AG10803 (cell line): ENCODE measurements around the gene FOXN4.
A peak's percentile ranks its signal among the peaks of the same experiment; 100 is the strongest.

Source experiments
- DNase-seq: peaks from one replicate; pipeline ENCODE4 v3.0.0; 2010; ENCODE audit warnings: low read depth
- H3K4me3 ChIP-seq: 2 replicates; pipeline ENCODE4 v1.5.1; 2011; ENCODE audit warnings: mild to moderate bottlenecking, low read length, control low read depth
- CTCF ChIP-seq: conservative IDR thresholded peaks from 2 replicates; pipeline ENCODE4 v1.5.1; 2011; ENCODE audit warnings: mild to moderate bottlenecking, low read length, control low read depth, inconsistent platforms

The FOXN4 gene

DNA sequence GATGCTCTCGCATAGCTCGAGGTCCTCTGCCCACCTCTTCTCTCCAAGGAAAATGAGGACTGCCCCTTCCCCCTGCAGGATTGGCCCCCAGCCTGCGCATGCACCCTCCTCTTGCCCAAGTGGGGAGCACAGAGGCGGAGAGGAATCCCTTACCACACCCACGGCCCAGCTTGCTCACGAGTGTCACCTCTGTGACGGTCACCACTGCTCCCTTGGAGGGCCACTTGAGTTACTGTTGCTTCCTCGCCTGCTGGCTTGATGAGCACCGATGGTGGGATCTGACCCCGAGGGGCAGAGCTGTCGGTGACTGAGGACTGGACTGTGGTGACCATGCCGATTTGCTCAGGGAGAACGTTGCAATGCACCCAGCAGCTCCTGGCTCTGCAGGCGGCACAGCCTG, 41.7 kb downstream of the FOXN4 start:
- no peak for DNase-seq
- no peak for TF ChIP-seq CTCF
- H3K4me3 ChIP-seq = no peak overlapping the region

- no peak for TF ChIP-seq CTCF
- DNase-seq = peak; percentile 51
- no peak overlapping the region for H3K4me3 ChIP-seq
Observed at GRCh38 chr12:109266106-109266879, 42.8 kb downstream of the FOXN4 start.

DNA sequence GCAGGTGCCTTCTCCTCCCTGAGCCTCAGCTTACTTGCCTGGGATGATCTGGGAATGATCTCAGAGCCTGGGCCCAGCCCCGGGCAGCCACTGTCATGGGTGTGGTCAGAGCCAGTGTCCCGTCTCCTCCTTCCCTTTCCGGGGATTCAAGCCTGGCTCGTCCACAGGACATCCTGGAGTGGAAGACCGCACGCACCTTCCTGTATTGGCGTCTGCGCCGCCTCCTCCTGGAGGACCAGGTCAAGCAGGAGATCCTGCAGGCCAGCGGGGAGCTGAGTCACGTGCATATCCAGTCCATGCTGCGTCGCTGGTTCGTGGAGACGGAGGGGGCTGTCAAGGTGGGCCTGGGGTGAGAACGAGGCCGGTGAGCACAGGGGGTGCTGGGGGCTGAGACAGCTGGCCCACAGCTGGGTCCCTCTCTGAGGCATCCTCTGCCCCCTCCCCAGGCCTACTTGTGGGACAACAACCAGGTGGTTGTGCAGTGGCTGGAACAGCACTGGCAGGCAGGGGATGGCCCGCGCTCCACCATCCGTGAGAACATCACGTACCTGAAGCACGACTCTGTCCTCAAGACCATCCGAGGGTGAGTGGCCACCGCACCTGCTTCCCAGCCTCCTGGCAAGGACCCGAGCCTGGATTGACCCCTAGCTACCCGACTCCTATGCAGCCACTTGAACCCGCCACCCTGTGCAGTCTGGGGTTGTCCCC, 44.0 kb downstream of the FOXN4 start:
- TF ChIP-seq CTCF = no peak
- DNase-seq = no peak
- H3K4me3 ChIP-seq = no peak overlapping the region

DNA sequence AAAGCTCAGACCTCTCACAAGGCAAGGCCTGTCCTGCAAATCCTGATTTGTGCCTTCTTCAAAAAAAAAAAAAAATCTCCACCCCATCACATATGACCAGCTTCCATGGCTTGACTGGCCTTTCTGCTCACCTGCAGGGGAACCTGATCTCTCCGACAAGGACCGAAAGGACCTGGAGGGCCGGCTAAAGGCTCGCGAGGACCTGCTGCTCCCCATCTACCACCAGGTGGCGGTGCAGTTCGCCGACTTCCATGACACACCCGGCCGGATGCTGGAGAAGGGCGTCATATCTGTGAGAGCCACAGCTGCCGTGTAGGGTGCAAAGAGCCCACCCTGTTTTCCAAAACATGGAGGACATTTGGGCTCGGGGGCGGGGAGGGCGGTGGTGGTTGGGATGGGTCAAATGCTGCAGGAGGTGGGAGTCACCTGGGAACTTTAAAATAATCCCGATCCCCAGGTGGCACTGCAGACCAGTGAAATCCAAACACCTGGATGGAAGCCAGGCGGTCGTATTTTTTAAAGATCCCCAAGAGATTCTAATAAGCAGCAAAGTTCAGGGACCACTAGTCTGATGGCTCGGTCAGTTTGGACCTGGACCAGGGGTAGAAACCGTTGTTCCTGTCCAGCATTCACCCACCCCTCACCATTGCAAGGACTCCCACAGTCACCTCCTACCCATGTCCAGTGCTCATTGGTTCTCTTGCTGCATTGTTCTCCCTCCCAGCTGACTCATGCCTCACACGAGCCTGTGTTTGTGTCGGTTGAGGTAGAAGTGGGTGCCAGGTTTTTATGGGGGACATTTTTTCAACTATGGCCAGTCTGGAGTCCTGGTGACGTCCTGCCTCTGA, 44.8 kb downstream of the FOXN4 start:
- peak; percentile 68 for TF ChIP-seq CTCF
- no peak overlapping the region for H3K4me3 ChIP-seq
- DNase-seq = peak; percentile 40

GRCh38 chr12:109263439-109263838, 45.6 kb downstream of the FOXN4 start:
- DNase-seq = no peak
- no peak overlapping the region for H3K4me3 ChIP-seq
- TF ChIP-seq CTCF = no peak

GRCh38 chr12:109261939-109262338, 47.1 kb downstream of the FOXN4 start:
- no peak overlapping the region for H3K4me3 ChIP-seq
- no peak for TF ChIP-seq CTCF
- no peak for DNase-seq
